Measurements from ENCODE around the gene DPP10.

Gene DPP10

DNA sequence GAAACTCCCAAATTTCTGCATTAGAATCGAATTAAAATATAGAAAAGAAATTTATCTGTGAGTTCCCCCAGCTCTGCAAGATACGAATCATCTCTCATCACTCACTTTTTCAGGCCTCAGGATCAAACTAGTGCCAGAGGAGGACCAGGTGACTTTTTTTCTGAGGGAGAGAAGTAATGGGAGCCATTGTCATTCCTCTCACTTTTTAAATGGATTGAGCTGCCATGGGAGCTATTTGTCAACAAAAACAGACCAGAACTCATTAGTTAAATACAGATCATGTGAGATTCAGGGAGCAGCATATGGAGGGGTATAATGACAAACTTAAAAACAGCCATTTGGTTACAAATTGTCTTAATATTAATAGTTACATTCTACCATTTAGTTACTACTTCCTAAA, 594.4 kb downstream of the DPP10 start:
- Histone ChIP-seq H3K79me2 (ENCODE audit: control insufficient read depth, insufficient read depth, low read length, poor library complexity) (no peaks in the 10 kb centered on the region), H3K14ac (ENCODE audit: low read length) (no peak overlapping the region), H2AFZ (ENCODE audit: insufficient read depth, low read length, poor library complexity) (no peak overlapping the region), H2BK120ac (ENCODE audit: insufficient read depth, low read length, poor library complexity) (no peak overlapping the region), H3K27ac (ENCODE audit: low read depth, low read length) (no peak overlapping the region), H3K79me1 (ENCODE audit: low read length) (no peaks in the 10 kb centered on the region), H2BK12ac (ENCODE audit: low read length) (no peak overlapping the region), H4K8ac (ENCODE audit: low read depth, low read length) (no peak overlapping the region), H4K91ac (ENCODE audit: low read depth, low read length) (no peak overlapping the region), H3K23ac (ENCODE audit: low read length) (no peak overlapping the region), H3K4ac (ENCODE audit: low read depth, low read length) (no peak overlapping the region), H3K9me3 (ENCODE audit: insufficient read depth, low read depth, low read length) (no peaks in the 10 kb centered on the region), H3K18ac (ENCODE audit: low read length) (no peak overlapping the region), H2AK5ac (ENCODE audit: low read length) (no peak overlapping the region), H3K4me2 (ENCODE audit: low read length) (no peak overlapping the region), H3K9ac (ENCODE audit: low read length) (no peak overlapping the region), H3K36me3 (ENCODE audit: control insufficient read depth in 1 of 2, insufficient read depth in 2 of 2, low read length in 2 of 2) (no peaks in the 10 kb centered on the region), H3K27me3 (ENCODE audit: insufficient read depth, low read length) (no peaks in the 10 kb centered on the region), H4K12ac (ENCODE audit: low read depth, low read length) (no peak overlapping the region), H3K4me3 (ENCODE audit: low read depth, low read length) (no peak overlapping the region), H2BK5ac (ENCODE audit: low read depth, low read length, poor library complexity) (no peak overlapping the region), H3K4me1 (ENCODE audit: control insufficient read depth in 1 of 2, insufficient read depth in 2 of 2, low read length in 2 of 2) (no peaks in the 10 kb centered on the region)
- DNase-seq = no peak
- WGBS (ENCODE audit: extremely low coverage, insufficient coverage, insufficient read length) = no CpG with 5 or more reads among the region's 2 CpGs

DNA sequence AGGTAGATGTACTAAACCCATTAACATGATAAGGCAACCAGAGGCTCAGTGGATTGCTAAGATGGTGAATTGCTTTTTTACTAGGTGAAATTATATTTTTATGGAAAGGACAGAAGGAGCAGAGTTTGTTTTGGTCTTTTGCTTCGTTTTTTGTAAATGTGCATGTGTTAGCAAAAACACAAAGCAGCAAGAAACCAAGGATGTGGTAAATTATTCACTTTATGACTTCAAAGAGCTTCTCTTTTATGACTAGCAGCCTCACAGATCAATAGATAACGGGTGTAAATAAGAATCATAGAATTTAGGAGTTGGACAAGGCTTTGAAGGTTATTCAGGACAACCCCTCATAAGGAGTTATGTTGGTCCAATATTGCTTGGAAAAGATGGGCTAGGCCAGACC, 615.0 kb downstream of the DPP10 start:
- H2AK5ac ChIP-seq (ENCODE audit: low read length) = no peak overlapping the region
- H3K27me3 ChIP-seq (ENCODE audit: insufficient read depth, low read length) = no peaks in the 10 kb centered on the region
- H3K23ac ChIP-seq (ENCODE audit: low read length) = no peak overlapping the region
- H2BK5ac ChIP-seq (ENCODE audit: low read depth, low read length, poor library complexity) = no peak overlapping the region
- no peak overlapping the region for H3K4ac ChIP-seq (ENCODE audit: low read depth, low read length)
- WGBS (ENCODE audit: extremely low coverage, insufficient coverage, insufficient read length) = no CpG with 5 or more reads among the region's 2 CpGs
- H3K4me3 ChIP-seq (ENCODE audit: low read depth, low read length) = no peak overlapping the region
- H3K9ac ChIP-seq (ENCODE audit: low read length) = no peak overlapping the region
- H2AFZ ChIP-seq (ENCODE audit: insufficient read depth, low read length, poor library complexity) = no peak overlapping the region
- H2BK12ac ChIP-seq (ENCODE audit: low read length) = no peak overlapping the region
- H4K91ac ChIP-seq (ENCODE audit: low read depth, low read length) = no peak overlapping the region
- no peak overlapping the region for H3K4me2 ChIP-seq (ENCODE audit: low read length)
- H3K18ac ChIP-seq (ENCODE audit: low read length) = no peak overlapping the region
- H2BK120ac ChIP-seq (ENCODE audit: insufficient read depth, low read length, poor library complexity) = no peak overlapping the region
- DNase-seq = no peak
- H3K27ac ChIP-seq (ENCODE audit: low read depth, low read length) = no peak overlapping the region
- H3K14ac ChIP-seq (ENCODE audit: low read length) = no peak overlapping the region
- no peaks in the 10 kb centered on the region for H3K4me1 ChIP-seq (ENCODE audit: control insufficient read depth in 1 of 2, insufficient read depth in 2 of 2, low read length in 2 of 2)
- no peaks in the 10 kb centered on the region for H3K9me3 ChIP-seq (ENCODE audit: insufficient read depth, low read depth, low read length)
- H4K8ac ChIP-seq (ENCODE audit: low read depth, low read length) = no peak overlapping the region
- H3K79me2 ChIP-seq (ENCODE audit: control insufficient read depth, insufficient read depth, low read length, poor library complexity) = no peaks in the 10 kb centered on the region
- H3K79me1 ChIP-seq (ENCODE audit: low read length) = no peaks in the 10 kb centered on the region
- H4K12ac ChIP-seq (ENCODE audit: low read depth, low read length) = no peak overlapping the region
- H3K36me3 ChIP-seq (ENCODE audit: control insufficient read depth in 1 of 2, insufficient read depth in 2 of 2, low read length in 2 of 2) = no peaks in the 10 kb centered on the region

DNA sequence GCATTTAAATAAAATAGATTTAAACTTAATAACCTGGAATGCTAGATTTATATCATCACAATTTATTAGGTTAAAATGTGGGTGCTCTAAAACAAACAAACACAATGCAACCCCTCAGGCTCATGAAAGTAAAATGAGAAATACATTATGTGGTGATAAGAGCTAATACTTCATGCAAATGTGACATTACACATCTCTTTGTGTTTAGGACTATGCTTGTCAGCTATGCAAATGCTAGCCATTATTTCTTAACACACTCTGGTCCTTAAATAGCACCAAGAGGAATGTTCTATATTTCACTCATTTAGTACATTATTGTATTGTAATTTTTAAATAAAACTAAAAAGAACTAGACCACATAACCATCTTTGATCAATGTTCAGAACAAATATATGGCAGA, 627.6 kb downstream of the DPP10 start:
- H3K79me2 ChIP-seq (ENCODE audit: control insufficient read depth, insufficient read depth, low read length, poor library complexity) = no peaks in the 10 kb centered on the region
- H3K4me1 ChIP-seq (ENCODE audit: control insufficient read depth in 1 of 2, insufficient read depth in 2 of 2, low read length in 2 of 2) = no peaks in the 10 kb centered on the region
- H4K12ac ChIP-seq (ENCODE audit: low read depth, low read length) = no peak overlapping the region
- H2BK5ac ChIP-seq (ENCODE audit: low read depth, low read length, poor library complexity) = no peak overlapping the region
- H4K8ac ChIP-seq (ENCODE audit: low read depth, low read length) = no peak overlapping the region
- no peaks in the 10 kb centered on the region for H3K36me3 ChIP-seq (ENCODE audit: control insufficient read depth in 1 of 2, insufficient read depth in 2 of 2, low read length in 2 of 2)
- no peak overlapping the region for H3K4me3 ChIP-seq (ENCODE audit: low read depth, low read length)
- no peaks in the 10 kb centered on the region for H3K27me3 ChIP-seq (ENCODE audit: insufficient read depth, low read length)
- DNase-seq = no peak
- no peak overlapping the region for H3K4me2 ChIP-seq (ENCODE audit: low read length)
- no peaks in the 10 kb centered on the region for H3K79me1 ChIP-seq (ENCODE audit: low read length)
- no peak overlapping the region for H2BK120ac ChIP-seq (ENCODE audit: insufficient read depth, low read length, poor library complexity)
- no peak overlapping the region for H3K9ac ChIP-seq (ENCODE audit: low read length)
- no peak overlapping the region for H2AFZ ChIP-seq (ENCODE audit: insufficient read depth, low read length, poor library complexity)
- no peak overlapping the region for H3K18ac ChIP-seq (ENCODE audit: low read length)
- no peak overlapping the region for H4K91ac ChIP-seq (ENCODE audit: low read depth, low read length)
- H2AK5ac ChIP-seq (ENCODE audit: low read length) = no peak overlapping the region
- H3K27ac ChIP-seq (ENCODE audit: low read depth, low read length) = no peak overlapping the region
- no peaks in the 10 kb centered on the region for H3K9me3 ChIP-seq (ENCODE audit: insufficient read depth, low read depth, low read length)
- no peak overlapping the region for H3K4ac ChIP-seq (ENCODE audit: low read depth, low read length)
- H2BK12ac ChIP-seq (ENCODE audit: low read length) = no peak overlapping the region
- no peak overlapping the region for H3K14ac ChIP-seq (ENCODE audit: low read length)
- no peak overlapping the region for H3K23ac ChIP-seq (ENCODE audit: low read length)

DNA sequence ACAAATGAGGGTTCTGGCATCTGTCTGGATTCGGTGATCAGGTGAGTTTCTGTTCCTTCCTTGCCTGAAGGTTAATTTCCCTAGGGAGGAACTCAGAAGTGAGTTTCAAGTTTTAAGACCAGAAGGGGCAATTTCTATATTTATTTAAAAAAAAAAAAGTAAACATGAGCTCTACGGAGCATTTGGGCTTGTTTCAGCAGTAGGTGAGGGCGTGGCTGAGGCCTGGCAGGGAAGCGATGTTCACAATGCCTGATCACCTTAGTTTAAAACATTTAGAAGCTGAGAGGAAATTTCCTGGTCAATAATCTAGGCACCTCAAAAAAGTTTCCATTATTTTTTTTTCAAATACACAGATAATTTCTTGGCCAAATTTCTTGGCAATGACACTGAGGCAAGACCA, 629.1 kb downstream of the DPP10 start:
- Histone ChIP-seq H4K91ac (ENCODE audit: low read depth, low read length) (no peak overlapping the region), H4K8ac (ENCODE audit: low read depth, low read length) (no peak overlapping the region), H3K79me2 (ENCODE audit: control insufficient read depth, insufficient read depth, low read length, poor library complexity) (no peaks in the 10 kb centered on the region), H3K79me1 (ENCODE audit: low read length) (no peaks in the 10 kb centered on the region), H2BK5ac (ENCODE audit: low read depth, low read length, poor library complexity) (no peak overlapping the region), H3K9me3 (ENCODE audit: insufficient read depth, low read depth, low read length) (no peaks in the 10 kb centered on the region), H3K14ac (ENCODE audit: low read length) (no peak overlapping the region), H2AK5ac (ENCODE audit: low read length) (no peak overlapping the region), H3K18ac (ENCODE audit: low read length) (no peak overlapping the region), H3K27ac (ENCODE audit: low read depth, low read length) (no peak overlapping the region), H2BK120ac (ENCODE audit: insufficient read depth, low read length, poor library complexity) (no peak overlapping the region), H3K27me3 (ENCODE audit: insufficient read depth, low read length) (no peaks in the 10 kb centered on the region), H3K4ac (ENCODE audit: low read depth, low read length) (no peak overlapping the region), H3K23ac (ENCODE audit: low read length) (no peak overlapping the region), H4K12ac (ENCODE audit: low read depth, low read length) (no peak overlapping the region), H2AFZ (ENCODE audit: insufficient read depth, low read length, poor library complexity) (no peak overlapping the region), H3K4me3 (ENCODE audit: low read depth, low read length) (no peak overlapping the region), H3K4me2 (ENCODE audit: low read length) (no peak overlapping the region), H3K36me3 (ENCODE audit: control insufficient read depth in 1 of 2, insufficient read depth in 2 of 2, low read length in 2 of 2) (no peaks in the 10 kb centered on the region), H3K4me1 (ENCODE audit: control insufficient read depth in 1 of 2, insufficient read depth in 2 of 2, low read length in 2 of 2) (no peaks in the 10 kb centered on the region), H3K9ac (ENCODE audit: low read length) (no peak overlapping the region), H2BK12ac (ENCODE audit: low read length) (no peak overlapping the region)
- DNase-seq = no peak
- WGBS (ENCODE audit: extremely low coverage, insufficient coverage, insufficient read length) = no CpG with 5 or more reads among the region's 4 CpGs

DNA sequence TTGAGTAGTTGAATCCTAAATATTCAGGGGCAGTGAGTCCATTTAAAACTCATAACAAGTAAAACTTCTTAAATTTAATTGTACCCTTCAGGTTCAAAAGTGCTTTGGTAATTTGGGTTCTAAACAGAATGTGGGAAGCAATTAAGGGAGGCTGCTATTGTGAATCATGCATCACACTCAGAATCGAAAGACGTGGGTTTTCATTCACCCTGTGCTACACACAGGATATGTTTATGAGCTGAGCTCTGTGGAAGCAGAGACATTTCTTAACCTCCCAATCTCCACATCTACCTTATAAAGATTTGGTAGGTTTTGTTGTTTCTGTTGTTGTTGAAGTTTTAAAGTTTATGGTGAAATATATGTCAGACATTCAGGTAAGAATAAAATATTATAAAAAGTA, 633.4 kb downstream of the DPP10 start:
- Histone ChIP-seq H2BK120ac (ENCODE audit: insufficient read depth, low read length, poor library complexity) (no peak overlapping the region), H3K9me3 (ENCODE audit: insufficient read depth, low read depth, low read length) (no peaks in the 10 kb centered on the region), H3K14ac (ENCODE audit: low read length) (no peak overlapping the region), H2AFZ (ENCODE audit: insufficient read depth, low read length, poor library complexity) (no peak overlapping the region), H3K36me3 (ENCODE audit: control insufficient read depth in 1 of 2, insufficient read depth in 2 of 2, low read length in 2 of 2) (no peaks in the 10 kb centered on the region), H3K79me1 (ENCODE audit: low read length) (no peaks in the 10 kb centered on the region), H4K8ac (ENCODE audit: low read depth, low read length) (no peak overlapping the region), H3K4me2 (ENCODE audit: low read length) (no peak overlapping the region), H4K12ac (ENCODE audit: low read depth, low read length) (no peak overlapping the region), H3K79me2 (ENCODE audit: control insufficient read depth, insufficient read depth, low read length, poor library complexity) (no peaks in the 10 kb centered on the region), H3K9ac (ENCODE audit: low read length) (no peak overlapping the region), H3K27ac (ENCODE audit: low read depth, low read length) (no peak overlapping the region), H3K23ac (ENCODE audit: low read length) (no peak overlapping the region), H3K27me3 (ENCODE audit: insufficient read depth, low read length) (no peaks in the 10 kb centered on the region), H3K18ac (ENCODE audit: low read length) (no peak overlapping the region), H3K4ac (ENCODE audit: low read depth, low read length) (no peak overlapping the region), H2BK5ac (ENCODE audit: low read depth, low read length, poor library complexity) (no peak overlapping the region), H3K4me3 (ENCODE audit: low read depth, low read length) (no peak overlapping the region), H2BK12ac (ENCODE audit: low read length) (no peak overlapping the region), H4K91ac (ENCODE audit: low read depth, low read length) (no peak overlapping the region), H3K4me1 (ENCODE audit: control insufficient read depth in 1 of 2, insufficient read depth in 2 of 2, low read length in 2 of 2) (no peaks in the 10 kb centered on the region), H2AK5ac (ENCODE audit: low read length) (no peak overlapping the region)
- DNase-seq = no peak
- WGBS (ENCODE audit: extremely low coverage, insufficient coverage, insufficient read length) = no CpG with 5 or more reads among the region's 2 CpGs
